HepG2 (cell line): ENCODE measurements around the gene ADAMTS17. TPM values are rescaled to one million over a fixed set of nuclear protein-coding genes. Genes with fewer than 3 reads are reported as not detected.
A peak's percentile ranks its signal among the peaks of the same experiment; 100 is the strongest.

Source experiments
- ATAC-seq: fragments of 200-7000 bp; cut with Tn5 transposase; 3 replicates; pipeline ENCODE4 v1.9.1; 2020; ENCODE audit warnings: mild to moderate bottlenecking, moderate library complexity
- BruUV-seq: library from RNA; stranded (reverse); fragments of 400-500 nt; replicated peaks from 2 replicates; lab custom pipeline; 2021; lab: Mats Ljungman, UMichigan
- CTCF ChIA-PET: fragments of 300-600 bp; formaldehyde crosslinking; extraction: SDS; loops from one replicate; lab custom pipeline; 2021; ENCODE audit warnings: low total read pairs, inconsistent platforms, low intra/inter-chr PET ratio; lab: Yijun Ruan, JAX
- POLR2A ChIA-PET: fragments of 350-600 bp; sonication (Branson Sonifier 250); formaldehyde crosslinking; loops from one replicate; lab custom pipeline; 2020; ENCODE audit warnings: antibody characterized with exemption, inconsistent platforms; lab: Yijun Ruan, JAX
- DNase-seq: peaks from one replicate; pipeline ENCODE4 v3.0.0-alpha.2; 2015; ENCODE audit warnings: low spot score
- FAIRE-seq: peaks from 3 replicates; lab custom pipeline; 2011; peaks lifted over from hg19 to GRCh38; lab: Jason Lieb, UNC
- H2AFZ ChIP-seq: one replicate; pipeline ENCODE4 v1.6.1; 2011; ENCODE audit warnings: low read length, inconsistent platforms
- H3K27ac ChIP-seq: fragments of 300-600 bp; 3 replicates; pipeline ENCODE4 v1.8.0; 2011; ENCODE audit warnings: mixed run types, mild to moderate bottlenecking, mixed read lengths, low read length, inconsistent platforms; ENCODE audit not compliant: insufficient read depth; ENCODE audit errors: extremely low read length
- H3K27me3 ChIP-seq, 2 experiments: fragments of 200-600 bp in 1 of 2; 2 replicates in 1 of 2; 3 replicates in 1 of 2; pipeline versions ENCODE4 v1.6.0 to v1.8.0; 2011; ENCODE audit warnings: low read length in 2 of 2, mild to moderate bottlenecking in 2 of 2, moderate library complexity in 2 of 2, inconsistent platforms in 1 of 2; ENCODE audit not compliant: insufficient read depth in 2 of 2, control insufficient read depth in 1 of 2
- H3K36me3 ChIP-seq, 2 experiments: fragments of 200-600 bp in 1 of 2; replicated peaks in 1 of 2; 2 replicates in 1 of 2; 3 replicates in 1 of 2; pipeline versions ENCODE4 v1.5.1 to v1.8.0; 2011; ENCODE audit warnings: low read length in 2 of 2, inconsistent platforms in 1 of 2; ENCODE audit not compliant: insufficient read depth in 2 of 2, control insufficient read depth in 1 of 2
- H3K4me1 ChIP-seq: 2 replicates; pipeline ENCODE4 v1.5.1; 2012; ENCODE audit warnings: low read length, inconsistent platforms; ENCODE audit not compliant: insufficient read depth
- H3K4me2 ChIP-seq: 2 replicates; pipeline ENCODE4 v1.6.0; 2011; ENCODE audit warnings: low read depth, low read length, inconsistent platforms
- H3K4me3 ChIP-seq, 3 experiments: fragments of 200-600 bp in 1 of 3; sonication (generic), shearing (Covaris generic) in 1 of 3; replicated peaks in 1 of 3; 2 replicates each; pipeline ENCODE4 v1.5.1; 2011 to 2016; ENCODE audit warnings: low read length in 3 of 3, inconsistent platforms in 2 of 3, low read depth in 2 of 3, mild to moderate bottlenecking in 2 of 3, control low read depth in 1 of 3, mixed read lengths in 1 of 3; ENCODE audit not compliant: insufficient read depth in 1 of 3
- H3K79me2 ChIP-seq: one replicate; pipeline ENCODE4 v1.6.1; 2011; ENCODE audit warnings: low read length, inconsistent platforms; ENCODE audit not compliant: insufficient read depth
- H3K9ac ChIP-seq: 2 replicates; pipeline ENCODE4 v1.6.0; 2011; ENCODE audit warnings: mild to moderate bottlenecking, low read depth, low read length, inconsistent platforms; ENCODE audit not compliant: insufficient read depth
- H3K9me3 ChIP-seq: 2 replicates; pipeline ENCODE4 v1.5.1; 2012; ENCODE audit warnings: mild to moderate bottlenecking, low read length
- H4K20me1 ChIP-seq: 2 replicates; pipeline ENCODE4 v1.6.0; 2011; ENCODE audit warnings: inconsistent platforms, mild to moderate bottlenecking, low read length, moderate library complexity; ENCODE audit not compliant: insufficient read depth
- AKNA ChIP-seq: sonication (generic); formaldehyde crosslinking; IDR thresholded peaks from 2 replicates; pipeline ENCODE4 v1.4.0; 2020; ENCODE audit warnings: missing genetic modification reagents, borderline replicate concordance
- CEBPZ ChIP-seq: IDR thresholded peaks from 2 replicates; pipeline ENCODE4 v1.6.1; 2012; ENCODE audit warnings: low read length, improper control_type of control experiment
- IRX3 ChIP-seq: sonication (generic); formaldehyde crosslinking; IDR thresholded peaks from 2 replicates; pipeline ENCODE4 v1.8.1; 2023; ENCODE audit warnings: mild to moderate bottlenecking, low read depth, missing genetic modification reagents, borderline replicate concordance
- WGBS: methylation state at CpG from one replicate; pipeline ENCODE4 v1.1.6; 2017; ENCODE audit warnings: low lambda C conversion rate; 5-methylcytosine and 5-hydroxymethylcytosine counted together
- in situ Hi-C: cut with HindIII; loops from 2 replicates; pipeline ENCODE4 v1.10.0; 2017; ENCODE audit warnings: low pct_unique_long_range_greater_than_20kb; ENCODE audit not compliant: extremely low pct_ligation_motif_present
- intact Hi-C: fragments of 100-400 bp; cut with micrococcal nuclease; formaldehyde crosslinking; loops from one replicate; pipeline ENCODE4 v1.10.0; 2022; ENCODE audit not compliant: unreplicated experiment
- polyA plus RNA-seq, 8 experiments: library from polyadenylated mRNA; depleted of rRNA in 3 of 8; stranded (reverse) in 7 of 8; unstranded in 1 of 8; fragments of >200 nt; fragmentation: Illumina TruSeq in 4 of 8; extraction: Trizol in 4 of 8; gene quantifications; 2 replicates each; pipeline versions ENCODE4 v1.2.1 to v1.2.3, GENCODE V29; 2011 to 2016; ENCODE audit warnings: low read depth in 4 of 8, missing spikeins in 1 of 8, mixed read lengths in 1 of 8; ENCODE audit not compliant: insufficient read depth in 1 of 8
- total RNA-seq, 5 experiments: library from RNA; depleted of rRNA; stranded (reverse); fragments of >200 nt; fragmentation: Illumina TruSeq; extraction: Trizol; gene quantifications; 2 replicates each; pipeline ENCODE4 v1.2.3, GENCODE V29; 2016; ENCODE audit warnings: low read depth in 1 of 5

ADAMTS17 gene
- total and polyA plus RNA-seq, 2 of the 13 experiments (the other 11 are each of a cell fraction or from before 2014, with no cell fraction given) = 0.02 to 0.04 TPM

- WGBS = 41% methylated on average over 13 of the region's 13 CpGs
- CTCF ChIA-PET = no interaction called here
- Histone ChIP-seq H3K4me2 (no peak overlapping the region), H3K27me3 (no peaks in the 10 kb centered on the region), H4K20me1 (no peaks in the 10 kb centered on the region), H3K9me3 (no peaks in the 10 kb centered on the region), H2AFZ (no peak overlapping the region), H3K4me3 (no peak overlapping the region), H3K9ac (no peak overlapping the region), H3K27ac (no peak overlapping the region), H3K4me1 (peaks cover 35% of the 10 kb centered on the region), H3K36me3 (no peaks in the 10 kb centered on the region), H3K79me2 (no peaks in the 10 kb centered on the region)
- TF ChIP-seq AKNA (CRISPR knock-in tag) (no peak), CEBPZ (no peak), IRX3 (CRISPR knock-in tag) (no peak)
- intact Hi-C loops = no loop called here
- ATAC-seq (0 out of 3 replicates have a peak, but pooled peaks have one; percentile 20), DNase-seq (no peak), FAIRE-seq (no peak)
- POLR2A ChIA-PET = no interaction called here
- in situ Hi-C loops = no loop called here
- no TSS peak for BruUV-seq
Observed at GRCh38 chr15:100208921-100209603, 132.7 kb downstream of the ADAMTS17 start.
